Upper lobe of left lung (tissue), 6 donors: ENCODE data around the gene ASCC2. TPM values are rescaled to one million over a fixed set of nuclear protein-coding genes. Genes with fewer than 3 reads are reported as not detected.

ENCODE experiments used
- ATAC-seq, 2 donors: fragments of 200-7000 bp; cut with Tn5 transposase; one replicate each; pipeline ENCODE4 v1.9.1; 2022; ENCODE audit warnings: mild to moderate bottlenecking in 2 of 2, moderate library complexity in 2 of 2; ENCODE audit not compliant: low FRiP score in 2 of 2
- DNase-seq, 2 donors: peaks; one replicate each; pipeline ENCODE4 v3.0.0-alpha.2; 2019 to 2020
- H3K27ac ChIP-seq, 4 donors: fragments of 200-600 bp; sonication (generic); one replicate each; pipeline ENCODE4 v1.5.1; 2016 to 2019
- H3K27me3 ChIP-seq, 4 donors: fragments of 200-600 bp; sonication (generic); one replicate each; pipeline ENCODE4 v1.5.1; 2017 to 2019
- H3K36me3 ChIP-seq, 4 donors: fragments of 200-600 bp; sonication (generic); one replicate each; pipeline ENCODE4 v1.5.1; 2016 to 2019
- H3K4me1 ChIP-seq, 4 donors: fragments of 200-600 bp; sonication (generic); one replicate each; pipeline ENCODE4 v1.5.1; 2018 to 2019
- H3K4me3 ChIP-seq, 4 donors: fragments of 200-600 bp; sonication (generic); one replicate each; pipeline ENCODE4 v1.5.1; 2017 to 2019; ENCODE audit warnings: mild to moderate bottlenecking in 2 of 4, moderate library complexity in 1 of 4
- H3K9me3 ChIP-seq, 4 donors: fragments of 200-600 bp; sonication (generic); one replicate each; pipeline ENCODE4 v1.5.1; 2018 to 2019
- EP300 ChIP-seq, 4 donors: sonication (generic); formaldehyde crosslinking; IDR thresholded peaks; one replicate each; pipeline ENCODE4 v1.5.1; 2017; ENCODE audit warnings: antibody characterized with exemption in 4 of 4, control low read depth in 2 of 4
- POLR2A ChIP-seq, 4 donors: fragments of 450-650 bp; IDR thresholded peaks; one replicate each; pipeline ENCODE4 v1.5.1; 2016 to 2017; ENCODE audit warnings: antibody characterized with exemption in 4 of 4, mild to moderate bottlenecking in 2 of 4
- POLR2AphosphoS5 ChIP-seq, 2 donors: sonication (generic); formaldehyde crosslinking; IDR thresholded peaks; one replicate each; pipeline ENCODE4 v1.5.1; 2017; ENCODE audit warnings: antibody characterized with exemption in 2 of 2
- WGBS, 2 donors: methylation state at CpG; one replicate each; pipeline ENCODE4 v1.1.5; 2017 to 2018; 5-methylcytosine and 5-hydroxymethylcytosine counted together
- total RNA-seq, 6 donors: library from RNA; depleted of rRNA in 4 of 6; stranded (reverse); fragments of >200 nt in 4 of 6; gene quantifications; one replicate each; pipeline versions ENCODE4 v1.1.0 to v1.2.1, GENCODE V29; 2016 to 2021
- TF ChIP-seq, protein P1 (sequence below), 6 experiments: fragments of 450-650 bp in 4 of 6; fragments of 200-600 bp in 2 of 6; sonication (generic) in 2 of 6; IDR thresholded peaks; one replicate each; pipeline ENCODE4 v1.5.1; 2016 to 2019; ENCODE audit warnings: antibody characterized with exemption in 6 of 6
- donor health status: DM: no; HTN: no; CAD: no; lungs with moderate emphysema.
- donor health status: DM: no; HTN: yes; CAD: no; lungs with severe emphysema.

Gene ASCC2
- total RNA-seq, 6 donors from 2014 or later: 42.3 to 129 (median 64.3) TPM

DNA sequence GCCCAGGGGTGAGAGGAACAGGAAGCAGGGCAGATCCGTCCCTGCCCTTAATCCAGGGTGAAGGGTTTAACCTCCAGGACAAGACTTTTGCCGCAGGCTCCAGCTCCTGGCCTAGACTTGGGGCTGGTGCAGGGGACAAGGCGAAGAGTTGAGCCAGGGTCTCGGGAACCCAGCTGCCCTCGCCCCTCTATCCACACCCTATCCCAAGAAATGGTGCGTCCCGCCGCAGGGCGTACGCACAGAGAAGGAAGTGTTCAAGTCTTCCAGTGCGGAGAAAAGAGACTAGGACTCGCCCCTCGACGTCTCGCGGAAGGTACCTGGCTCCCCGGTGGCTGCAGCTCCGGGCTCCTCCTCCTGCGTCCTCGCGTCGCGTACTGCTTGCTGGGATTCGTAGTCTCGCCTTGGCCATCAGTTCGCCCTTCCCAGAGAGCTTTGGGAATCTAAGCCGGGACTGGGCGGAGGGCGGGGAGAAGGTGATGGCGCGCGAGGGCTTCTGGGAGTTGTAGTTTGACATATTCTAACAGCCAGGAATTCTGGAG is 71.4 kb downstream of the ASCC2 start, which contains the start of gene ZMAT5:
Gene ZMAT5 (minus strand): TSS at position 376 of the 539 bp plus-strand sequence. CDS start 18,463 bp downstream, outside the sequence.
- DNase-seq (peak; percentile 92 to 99), ATAC-seq (peak; percentile 99)
- 0% methylated on average over 26 to 30 of the region's 32 CpGs for whole genome bisulfite sequencing, 2 donors
- Histone ChIP-seq H3K9me3 (no peaks in the 10 kb centered on the region), H3K27me3 (no peaks in the 10 kb centered on the region), H3K27ac (peak within 1 kb of the TSS; percentile 85 to 93 (median 88)), H3K4me3 (peak within 1 kb of the TSS; percentile 74 to 92 (median 85)), H3K4me1 (peaks cover 22 to 37% (median 25%) of the 10 kb centered on the region in 4 donors), H3K36me3 (peaks cover 0 to 18% (median 16%) of the 10 kb centered on the region in 4 donors)
- no peak for TF ChIP-seq EP300 (IDR thresholded peaks at IDR 0.05)
- TF ChIP-seq, protein P1, sequence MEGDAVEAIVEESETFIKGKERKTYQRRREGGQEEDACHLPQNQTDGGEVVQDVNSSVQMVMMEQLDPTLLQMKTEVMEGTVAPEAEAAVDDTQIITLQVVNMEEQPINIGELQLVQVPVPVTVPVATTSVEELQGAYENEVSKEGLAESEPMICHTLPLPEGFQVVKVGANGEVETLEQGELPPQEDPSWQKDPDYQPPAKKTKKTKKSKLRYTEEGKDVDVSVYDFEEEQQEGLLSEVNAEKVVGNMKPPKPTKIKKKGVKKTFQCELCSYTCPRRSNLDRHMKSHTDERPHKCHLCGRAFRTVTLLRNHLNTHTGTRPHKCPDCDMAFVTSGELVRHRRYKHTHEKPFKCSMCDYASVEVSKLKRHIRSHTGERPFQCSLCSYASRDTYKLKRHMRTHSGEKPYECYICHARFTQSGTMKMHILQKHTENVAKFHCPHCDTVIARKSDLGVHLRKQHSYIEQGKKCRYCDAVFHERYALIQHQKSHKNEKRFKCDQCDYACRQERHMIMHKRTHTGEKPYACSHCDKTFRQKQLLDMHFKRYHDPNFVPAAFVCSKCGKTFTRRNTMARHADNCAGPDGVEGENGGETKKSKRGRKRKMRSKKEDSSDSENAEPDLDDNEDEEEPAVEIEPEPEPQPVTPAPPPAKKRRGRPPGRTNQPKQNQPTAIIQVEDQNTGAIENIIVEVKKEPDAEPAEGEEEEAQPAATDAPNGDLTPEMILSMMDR (IDR thresholded peaks at IDR 0.05): peak in 1 of 6 experiments; percentile 10
- peak in 1 of 2 donors; percentile 77 for TF ChIP-seq POLR2AphosphoS5 (IDR thresholded peaks at IDR 0.05)
- peak in 3 of 4 donors; percentile 12 to 71 (median 53) for TF ChIP-seq POLR2A (IDR thresholded peaks at IDR 0.05)

DNA sequence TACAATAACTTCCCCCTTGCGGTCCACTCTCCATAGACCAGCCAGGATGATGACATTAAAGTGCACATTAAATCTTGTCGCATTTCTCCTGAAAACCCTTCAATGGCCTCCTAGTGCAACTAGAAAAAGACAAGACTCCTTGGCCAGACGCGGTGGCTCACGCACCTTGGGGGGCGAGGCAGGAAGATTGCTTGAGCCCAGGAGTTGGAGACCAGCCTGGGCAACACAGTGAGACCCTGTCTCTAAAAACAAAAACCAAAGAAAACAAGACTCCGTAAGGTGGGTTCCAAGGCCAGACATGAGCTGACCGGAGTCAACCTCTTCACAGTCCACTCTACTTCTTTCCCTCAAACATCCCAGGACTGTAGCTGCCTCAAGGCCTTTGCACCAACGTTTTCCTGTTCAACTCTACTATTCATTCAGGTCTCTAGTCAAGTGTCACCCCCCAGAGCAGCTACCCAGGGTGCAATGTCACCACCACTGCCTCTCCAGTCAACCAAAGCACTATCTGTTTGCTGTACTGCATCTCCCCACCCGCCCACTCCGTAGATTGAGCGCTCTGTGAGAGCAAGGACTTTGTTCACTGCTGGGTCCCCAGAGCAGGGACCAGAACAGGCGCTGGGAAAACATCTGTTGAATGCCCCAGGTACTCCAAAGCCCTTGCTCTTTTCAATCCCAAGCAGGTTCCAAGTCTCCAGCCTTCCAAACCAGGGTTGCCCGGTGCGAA is 72.0 kb downstream of the ASCC2 start:
- H3K4me3 ChIP-seq: peak overlapping the region; percentile 74 to 92 (median 80)
- 68 to 73% methylated on average over 12 to 13 of the region's 15 CpGs for WGBS, 2 donors
- peak overlapping the region; percentile 85 to 93 (median 88) for H3K27ac ChIP-seq
- TF ChIP-seq, protein P1 (IDR thresholded peaks at IDR 0.05): no peak
- TF ChIP-seq POLR2A (IDR thresholded peaks at IDR 0.05) (no peak), EP300 (IDR thresholded peaks at IDR 0.05) (no peak), POLR2AphosphoS5 (IDR thresholded peaks at IDR 0.05) (no peak)
- ATAC-seq: peak; percentile 16 to 31
- H3K27me3 ChIP-seq: no peaks in the 10 kb centered on the region
- no peaks in the 10 kb centered on the region for H3K9me3 ChIP-seq
- H3K4me1 ChIP-seq: peaks cover 22 to 37% (median 25%) of the 10 kb centered on the region in 4 donors
- DNase-seq: no peak
- peaks cover 0 to 16% (median 14%) of the 10 kb centered on the region in 4 donors for H3K36me3 ChIP-seq

DNA sequence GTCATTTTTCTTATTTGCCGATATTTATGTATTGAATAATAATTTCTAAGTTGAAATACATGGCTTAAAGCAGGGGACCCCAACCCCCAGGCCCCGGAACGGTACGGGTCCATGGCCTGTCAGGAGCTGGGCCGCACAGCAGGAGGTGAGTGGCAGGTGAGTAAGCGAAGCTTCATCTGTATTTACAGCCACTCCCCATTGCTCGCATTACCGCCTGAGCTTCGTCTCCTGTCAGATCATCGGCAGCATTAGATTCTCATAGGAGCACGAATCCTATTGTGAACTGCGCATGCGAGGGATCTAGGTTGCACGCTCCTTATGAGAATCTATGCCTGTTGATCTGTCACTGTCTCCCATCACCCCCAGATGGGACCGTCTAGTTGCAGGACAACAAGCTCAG is 75.8 kb downstream of the ASCC2 start:
- TF ChIP-seq POLR2AphosphoS5 (IDR thresholded peaks at IDR 0.05) (no peak), EP300 (IDR thresholded peaks at IDR 0.05) (no peak), POLR2A (IDR thresholded peaks at IDR 0.05) (no peak)
- TF ChIP-seq, protein P1 (IDR thresholded peaks at IDR 0.05): no peak
- WGBS, 2 donors: 92 to 94% methylated on average over 15 of the region's 15 CpGs

DNA sequence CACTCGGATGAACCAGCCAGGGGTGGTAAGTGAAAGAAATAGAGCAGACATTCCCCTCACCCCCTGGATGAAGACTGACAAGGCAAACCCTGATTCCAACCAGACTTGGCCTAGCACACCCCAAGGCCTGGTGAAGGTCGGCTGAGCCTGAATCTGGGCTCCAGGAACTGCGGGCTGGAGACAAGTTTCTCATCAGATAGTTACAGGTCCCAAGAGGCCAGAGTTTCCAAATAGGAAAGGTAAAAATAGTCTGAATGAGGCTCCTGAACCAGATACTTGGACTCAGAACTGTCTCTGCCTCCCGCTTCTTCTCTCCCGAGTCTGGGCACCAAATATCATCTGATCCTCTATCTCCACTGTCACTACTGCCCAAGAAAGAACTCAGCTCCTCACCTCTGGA is 79.1 kb downstream of the ASCC2 start:
- H3K27me3 ChIP-seq: no peaks in the 10 kb centered on the region
- H3K27ac ChIP-seq: no peak overlapping the region
- TF ChIP-seq EP300 (IDR thresholded peaks at IDR 0.05) (no peak), POLR2A (IDR thresholded peaks at IDR 0.05) (no peak), POLR2AphosphoS5 (IDR thresholded peaks at IDR 0.05) (no peak)
- TF ChIP-seq, protein P1 (IDR thresholded peaks at IDR 0.05): no peak
- H3K4me3 ChIP-seq: no peak overlapping the region
- no peak for DNase-seq
- no peaks in the 10 kb centered on the region for H3K9me3 ChIP-seq
- 85 to 89% methylated on average over 5 of the region's 5 CpGs for WGBS, 2 donors
- no peak for ATAC-seq
- peaks cover 0 to under 1% (median 0%) of the 10 kb centered on the region in 4 donors for H3K4me1 ChIP-seq
- H3K36me3 ChIP-seq: peaks cover 0 to 6% (median 1%) of the 10 kb centered on the region in 4 donors

More for the DNA sequence above, 75.8 kb downstream of the ASCC2 start:
- no peaks in the 10 kb centered on the region for H3K9me3 ChIP-seq
- H3K4me1 ChIP-seq: peaks cover 8 to 13% (median 10%) of the 10 kb centered on the region in 4 donors
- DNase-seq (no peak), ATAC-seq (no peak)
- H3K36me3 ChIP-seq: no peaks in the 10 kb centered on the region
- H3K27ac ChIP-seq: no peak overlapping the region
- no peaks in the 10 kb centered on the region for H3K27me3 ChIP-seq
- no peak overlapping the region for H3K4me3 ChIP-seq
